ENCODE results near the gene PADI2.

The PADI2 gene

DNA sequence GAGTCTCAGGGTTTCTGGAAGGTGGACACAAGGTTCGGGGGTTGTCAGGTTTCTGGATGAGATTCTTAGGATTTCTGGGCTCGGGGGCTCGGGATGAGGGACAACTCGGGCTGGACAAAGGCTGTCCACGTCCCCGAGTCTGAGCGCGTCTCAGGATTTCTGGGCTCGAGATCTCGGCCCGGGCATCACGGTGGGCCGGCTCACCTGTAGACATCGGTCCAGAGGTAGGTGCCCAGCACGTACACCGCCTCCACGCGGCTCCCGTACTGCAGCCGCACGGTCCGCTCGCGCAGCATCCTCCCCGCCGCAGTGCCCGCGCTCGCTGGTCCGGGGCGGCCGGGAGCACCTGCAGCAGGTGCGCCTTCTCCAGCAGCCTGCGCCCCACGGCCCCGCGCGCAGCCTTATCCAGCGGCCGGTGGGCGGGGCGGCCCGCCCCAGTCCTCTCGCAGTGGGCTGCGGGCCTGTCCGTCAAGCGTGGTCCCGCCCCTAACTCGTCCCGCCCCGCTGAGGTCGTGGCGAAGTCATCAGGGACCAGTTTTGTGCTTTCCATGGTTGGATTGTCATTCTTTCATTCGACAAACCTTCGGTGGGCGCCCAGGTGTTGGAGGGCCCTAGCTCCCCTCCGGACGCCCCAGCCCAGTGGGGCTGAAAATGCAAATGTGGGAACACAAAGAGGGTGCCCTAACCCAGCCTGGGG lies at the start of gene PADI2:
PADI2 (minus strand) TSS at position 376 of the 697 bp plus-strand sequence; CDS start at position 296, 80 bp downstream.
- peaks cover 36 to 48% of the 10 kb centered on the region in 2 donors for H3K27me3 Mint-ChIP-seq
- DNase-seq: peak; percentile 64

DNA sequence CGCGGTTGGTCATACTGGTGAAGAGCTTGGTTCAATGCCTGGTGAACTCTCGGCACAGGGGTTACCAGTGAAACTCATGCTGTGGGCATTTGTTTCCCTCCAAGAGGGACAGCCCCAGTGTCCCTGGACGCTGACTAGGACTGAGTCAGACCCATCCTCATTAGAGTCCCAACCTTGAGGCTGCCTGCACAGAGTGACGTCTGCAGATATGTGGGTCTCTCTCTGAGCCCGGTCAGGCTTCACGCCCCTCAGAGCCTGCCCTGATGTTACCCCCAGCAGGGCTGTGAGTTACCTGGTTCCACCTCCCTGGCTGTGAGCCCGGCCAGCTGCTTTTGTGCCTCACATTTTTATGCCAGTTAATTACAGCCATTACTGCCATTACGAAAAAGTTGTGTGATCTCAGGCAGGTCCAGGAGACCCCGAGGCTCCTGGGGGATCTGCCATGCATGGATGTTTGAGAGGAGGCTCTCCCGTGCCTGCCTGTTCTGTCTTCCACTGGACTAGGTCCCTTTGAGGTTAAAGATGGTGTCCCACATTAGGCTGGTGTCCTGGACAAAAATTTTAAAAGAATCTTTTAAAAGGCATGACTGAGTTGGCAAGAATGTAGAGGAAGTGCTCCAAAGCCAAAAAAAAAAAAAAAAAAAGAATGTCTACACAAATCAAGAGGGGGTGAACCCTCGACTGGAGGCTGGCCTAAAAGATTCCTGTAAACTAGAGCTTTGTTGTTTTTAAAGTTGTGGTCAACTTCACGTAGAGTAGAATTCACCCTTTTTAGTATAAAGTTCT lies 49.0 kb upstream of the PADI2 start:
- Mint-ChIP-seq H3K27ac (no peak overlapping the region), H3K36me3 (no peaks in the 10 kb centered on the region), H3K4me3 (no peak overlapping the region), H3K4me1 (no peaks in the 10 kb centered on the region), H3K27me3 (peaks cover 4% of the 10 kb centered on the region in 2 donors), H3K9me3 (peaks cover 0 to under 1% of the 10 kb centered on the region in 2 donors)
- DNase-seq: no peak
- ATAC-seq (replicated peaks): no peak

More for the DNA sequence above, at the start of gene PADI2:
- H3K27ac Mint-ChIP-seq: peak within 1 kb of the TSS; percentile 80
- H3K36me3 Mint-ChIP-seq: no peaks in the 10 kb centered on the region
- H3K9me3 Mint-ChIP-seq: no peaks in the 10 kb centered on the region
- peaks cover 20 to 46% of the 10 kb centered on the region in 2 donors for H3K4me1 Mint-ChIP-seq
- peak within 1 kb of the TSS; percentile 77 to 82 for H3K4me3 Mint-ChIP-seq
- peak; percentile 83 to 87 for ATAC-seq (replicated peaks)

DNA sequence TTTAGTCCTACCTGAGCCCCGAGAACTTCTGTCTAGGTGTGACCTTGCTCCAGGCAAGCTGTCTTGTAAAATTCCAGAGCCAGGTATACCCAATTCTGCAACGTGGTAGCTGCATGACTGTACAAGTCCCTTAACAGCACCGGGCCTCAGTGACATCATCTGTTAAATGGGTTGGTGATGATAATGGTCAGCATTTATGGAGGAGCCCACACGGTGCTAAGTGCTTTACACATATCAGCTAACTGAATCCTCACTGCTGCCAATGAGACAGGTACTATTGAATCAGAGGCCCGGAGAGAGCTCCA lies 48.5 kb upstream of the PADI2 start:
- H3K36me3 Mint-ChIP-seq: no peaks in the 10 kb centered on the region
- no peak for ATAC-seq (replicated peaks)
- H3K4me1 Mint-ChIP-seq: no peaks in the 10 kb centered on the region
- no peaks in the 10 kb centered on the region for H3K9me3 Mint-ChIP-seq
- no peaks in the 10 kb centered on the region for H3K27me3 Mint-ChIP-seq
- no peak for DNase-seq
- no peak overlapping the region for H3K4me3 Mint-ChIP-seq
- H3K27ac Mint-ChIP-seq: no peak overlapping the region

DNA sequence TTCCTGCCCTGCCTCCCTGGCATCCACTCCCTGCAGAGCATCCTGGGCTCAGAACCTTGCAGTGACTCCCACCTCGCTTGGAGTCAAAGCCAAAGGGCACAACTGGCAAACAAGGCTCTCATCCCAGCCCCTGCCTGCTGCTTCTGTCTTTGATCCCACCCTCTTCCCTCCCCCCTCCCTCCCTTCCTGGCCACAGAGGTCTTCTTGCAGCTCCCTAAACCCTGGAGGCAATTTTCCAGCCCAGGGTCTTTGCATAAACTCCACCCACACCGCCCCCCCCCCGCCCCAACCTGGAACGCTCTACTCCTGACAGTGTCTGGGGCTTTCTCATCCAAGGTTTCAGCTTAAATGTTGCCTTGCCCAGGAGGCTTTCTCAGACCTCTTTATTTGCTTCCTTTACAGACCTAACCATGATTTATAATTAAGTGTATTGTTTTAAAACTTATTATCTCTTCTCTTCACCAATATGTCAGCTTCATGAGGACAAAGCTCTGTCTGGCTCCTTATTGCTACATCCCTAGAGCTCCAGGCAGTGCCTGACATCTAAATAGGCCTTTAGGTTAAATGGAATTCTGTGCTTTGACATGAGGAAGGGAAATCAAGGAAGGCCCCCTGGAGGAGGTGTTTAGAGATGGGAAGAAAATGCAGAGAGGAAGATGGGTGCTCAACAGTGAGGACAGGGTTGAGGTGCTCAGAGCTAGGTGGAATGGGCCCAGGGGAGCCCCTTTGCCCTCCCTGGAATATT lies 48.0 kb upstream of the PADI2 start:
- H3K27me3 Mint-ChIP-seq: no peaks in the 10 kb centered on the region
- no peak overlapping the region for H3K27ac Mint-ChIP-seq
- H3K36me3 Mint-ChIP-seq: no peaks in the 10 kb centered on the region
- DNase-seq (no peak), ATAC-seq (replicated peaks) (no peak)
- no peaks in the 10 kb centered on the region for H3K4me1 Mint-ChIP-seq
- H3K9me3 Mint-ChIP-seq: no peaks in the 10 kb centered on the region
- no peak overlapping the region for H3K4me3 Mint-ChIP-seq

DNA sequence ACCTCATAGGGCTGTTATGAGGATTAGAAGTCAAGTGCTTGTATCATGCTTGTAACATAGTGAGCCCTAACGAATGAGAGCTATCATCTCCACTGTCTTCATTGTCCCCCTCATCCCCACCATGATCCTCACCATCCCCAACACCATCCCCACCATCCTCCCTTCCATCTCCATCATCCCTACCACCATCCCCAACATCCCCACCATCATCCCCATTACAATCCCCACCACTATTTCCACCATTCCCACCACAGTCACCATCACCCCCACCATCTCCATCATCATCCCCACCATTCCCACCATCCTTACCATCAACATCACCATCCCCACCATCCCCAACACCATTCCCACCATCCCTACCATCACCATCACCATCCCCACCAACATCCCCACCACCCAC lies 46.6 kb upstream of the PADI2 start:
- ATAC-seq (replicated peaks): no peak
- Mint-ChIP-seq H3K9me3 (peaks cover 3 to 4% of the 10 kb centered on the region in 2 donors), H3K27ac (no peak overlapping the region), H3K4me1 (no peaks in the 10 kb centered on the region), H3K4me3 (no peak overlapping the region), H3K36me3 (no peaks in the 10 kb centered on the region), H3K27me3 (no peaks in the 10 kb centered on the region)
- no peak for DNase-seq

DNA sequence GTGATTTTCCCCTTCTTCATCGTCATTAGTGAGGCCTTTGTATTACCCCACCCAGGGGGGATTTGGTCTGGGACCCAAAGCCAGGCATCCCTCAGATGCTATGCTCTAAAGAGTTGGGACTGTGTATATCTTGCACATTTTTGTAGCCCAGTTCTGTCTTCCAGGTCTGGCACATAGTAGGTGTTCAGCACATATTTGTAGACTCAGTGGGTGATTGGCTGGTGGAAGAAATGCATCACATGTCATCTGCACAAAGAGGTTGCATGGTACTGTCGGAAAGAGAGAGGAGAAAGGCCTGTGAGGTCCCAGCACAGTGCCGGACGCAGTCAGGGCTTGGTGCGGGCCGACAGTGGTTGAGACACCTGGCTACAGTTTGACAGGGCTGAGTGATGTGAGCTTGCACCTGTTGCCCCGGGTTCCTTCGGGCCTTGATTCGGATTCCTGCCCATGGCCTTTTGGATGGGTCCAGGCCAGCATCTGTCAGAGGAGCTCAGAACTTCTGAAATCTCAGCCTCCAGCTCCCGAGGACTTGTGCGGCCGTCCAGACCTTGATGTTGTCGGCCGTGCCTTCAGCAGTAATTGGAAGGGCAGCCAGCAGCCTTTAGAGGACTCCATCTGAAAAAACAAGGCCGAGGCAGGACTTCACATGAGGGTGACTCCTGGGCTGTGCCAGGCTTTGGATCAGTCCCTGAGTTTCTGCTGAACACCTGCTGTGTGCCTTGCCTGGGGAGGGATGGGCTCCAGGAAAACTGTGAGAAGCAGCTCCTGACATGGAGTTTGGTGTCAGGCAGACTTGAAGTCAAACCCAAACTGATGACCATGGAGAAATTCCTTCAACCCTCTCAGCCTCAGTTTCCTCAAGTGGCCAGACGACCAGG lies 44.8 kb upstream of the PADI2 start:
- H3K4me3 Mint-ChIP-seq: no peak overlapping the region
- no peak overlapping the region for H3K27ac Mint-ChIP-seq
- peaks cover 3 to 4% of the 10 kb centered on the region in 2 donors for H3K9me3 Mint-ChIP-seq
- no peaks in the 10 kb centered on the region for H3K27me3 Mint-ChIP-seq
- H3K4me1 Mint-ChIP-seq: no peaks in the 10 kb centered on the region
- DNase-seq (no peak), ATAC-seq (replicated peaks) (no peak)
- no peaks in the 10 kb centered on the region for H3K36me3 Mint-ChIP-seq

DNA sequence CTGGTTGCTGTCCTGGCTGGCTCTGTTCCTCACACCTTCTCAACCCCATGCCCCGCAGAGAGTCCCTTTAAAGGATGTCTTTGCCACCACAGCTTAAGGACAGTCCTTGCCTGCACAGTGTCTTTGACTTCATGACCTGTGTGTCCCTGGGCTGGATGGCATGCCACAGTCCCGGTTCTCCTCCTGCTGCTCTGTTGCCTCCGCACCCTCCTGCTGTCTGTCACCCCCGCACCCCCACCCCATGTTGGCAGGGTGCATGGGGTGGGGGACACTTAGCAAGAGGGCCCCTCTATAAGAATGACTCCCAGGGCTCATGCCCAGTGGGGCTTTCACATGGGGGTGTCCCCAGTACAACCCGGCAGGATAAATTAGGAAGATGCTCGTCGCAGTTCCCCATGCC lies 44.1 kb upstream of the PADI2 start:
- H3K4me1 Mint-ChIP-seq: no peaks in the 10 kb centered on the region
- no peak overlapping the region for H3K4me3 Mint-ChIP-seq
- no peaks in the 10 kb centered on the region for H3K27me3 Mint-ChIP-seq
- no peak for ATAC-seq (replicated peaks)
- no peak overlapping the region for H3K27ac Mint-ChIP-seq
- DNase-seq: no peak
- H3K36me3 Mint-ChIP-seq: no peaks in the 10 kb centered on the region
- H3K9me3 Mint-ChIP-seq: peaks cover 3 to 4% of the 10 kb centered on the region in 2 donors

DNA sequence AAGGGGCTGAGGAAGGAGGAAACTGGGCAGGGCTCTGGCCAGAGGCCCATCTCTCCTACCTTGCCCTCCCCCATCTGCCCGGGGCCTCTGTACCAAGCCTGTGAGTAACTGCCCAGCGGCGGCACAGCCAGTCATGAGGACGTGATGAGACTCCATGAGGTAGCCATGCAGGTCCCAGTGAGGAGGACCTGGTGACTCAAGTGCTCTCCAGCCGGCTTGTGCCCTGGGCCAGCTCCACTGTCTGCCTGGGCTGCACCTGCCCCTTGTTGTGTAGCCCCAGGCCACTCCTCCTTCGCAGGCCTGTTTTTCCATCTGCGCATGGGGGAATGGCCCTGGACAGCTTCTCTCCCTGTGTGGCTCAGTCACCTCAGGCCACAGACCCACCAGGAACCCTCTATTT lies 43.7 kb upstream of the PADI2 start:
- H3K27me3 Mint-ChIP-seq: no peaks in the 10 kb centered on the region
- no peak overlapping the region for H3K4me3 Mint-ChIP-seq
- peaks cover 3 to 4% of the 10 kb centered on the region in 2 donors for H3K9me3 Mint-ChIP-seq
- ATAC-seq (replicated peaks): no peak
- no peaks in the 10 kb centered on the region for H3K4me1 Mint-ChIP-seq
- no peaks in the 10 kb centered on the region for H3K36me3 Mint-ChIP-seq
- no peak overlapping the region for H3K27ac Mint-ChIP-seq
- DNase-seq: no peak

DNA sequence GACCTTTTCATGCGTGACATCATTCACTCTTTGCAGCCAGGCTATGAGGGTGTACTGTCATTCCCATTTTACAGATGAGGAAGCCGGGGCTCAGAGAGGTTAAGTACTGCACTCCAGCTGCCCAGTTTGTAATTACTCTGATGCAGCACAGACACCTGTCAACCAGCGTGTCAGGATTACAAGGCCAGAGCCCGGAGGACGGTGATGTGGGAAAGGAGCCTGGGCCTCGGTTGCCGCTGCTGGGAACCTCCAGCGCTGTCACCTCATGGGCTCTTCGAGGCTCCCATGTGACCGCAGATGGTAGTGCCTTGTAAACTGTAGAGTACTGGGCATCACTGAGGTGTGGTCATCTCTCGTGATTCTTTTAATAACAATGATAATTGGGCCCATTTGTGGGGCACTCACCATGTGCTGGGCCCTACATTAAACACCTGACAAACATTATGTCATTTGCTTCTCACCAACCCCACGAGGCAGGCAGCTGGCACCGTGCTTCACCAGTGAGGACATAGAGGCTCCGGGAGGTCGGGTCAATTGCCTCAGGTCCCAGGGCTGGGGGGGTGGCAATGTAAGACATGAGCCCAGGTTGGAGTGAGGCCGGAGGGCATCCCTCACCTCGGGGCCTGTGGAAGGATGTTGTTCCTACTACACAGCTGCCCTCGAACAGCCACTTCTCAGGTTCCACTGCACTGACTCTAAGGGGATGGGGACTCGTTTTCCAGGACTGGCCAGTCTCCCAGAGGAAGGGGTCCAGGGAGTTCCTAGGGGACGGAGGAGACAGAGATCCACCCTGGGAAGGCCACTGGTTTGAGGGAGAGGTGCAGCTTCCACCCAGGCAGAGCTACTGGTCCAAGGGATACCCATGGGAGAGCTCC lies 42.9 kb upstream of the PADI2 start:
- no peak overlapping the region for H3K4me3 Mint-ChIP-seq
- H3K27ac Mint-ChIP-seq: no peak overlapping the region
- no peaks in the 10 kb centered on the region for H3K27me3 Mint-ChIP-seq
- H3K9me3 Mint-ChIP-seq: peaks cover 3 to 4% of the 10 kb centered on the region in 2 donors
- H3K36me3 Mint-ChIP-seq: no peaks in the 10 kb centered on the region
- H3K4me1 Mint-ChIP-seq: no peaks in the 10 kb centered on the region
- DNase-seq (no peak), ATAC-seq (replicated peaks) (no peak)

DNA sequence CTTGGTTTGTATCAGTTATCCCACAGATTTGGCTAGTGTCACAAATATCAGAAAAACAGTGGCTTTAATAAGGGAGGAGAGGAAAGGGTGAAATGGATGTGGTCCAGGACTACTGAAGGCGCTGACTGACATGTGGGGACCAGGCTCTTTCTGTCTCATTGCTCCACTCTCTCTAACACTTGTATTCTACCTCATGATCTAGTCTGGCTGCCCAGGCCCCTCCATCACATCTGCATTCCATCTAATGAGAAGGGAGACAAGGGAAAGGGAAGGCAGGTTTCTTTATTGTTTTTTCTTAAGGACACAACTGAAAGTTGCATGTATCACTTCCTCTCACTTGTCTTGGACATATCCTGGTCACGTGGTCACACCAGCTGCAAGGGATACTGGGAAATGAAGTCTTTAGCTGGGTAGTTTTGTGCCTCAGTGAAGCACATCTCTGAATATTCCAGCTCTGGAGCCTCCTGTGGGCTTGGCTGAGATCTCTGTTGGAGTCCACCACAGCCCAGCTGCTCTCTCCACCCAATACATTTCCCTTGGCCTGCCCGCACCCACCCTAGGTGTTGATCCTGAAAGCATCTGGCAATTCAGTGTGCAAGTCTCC lies 42.0 kb upstream of the PADI2 start:
- ATAC-seq (replicated peaks): peak; percentile 33 to 51

DNA sequence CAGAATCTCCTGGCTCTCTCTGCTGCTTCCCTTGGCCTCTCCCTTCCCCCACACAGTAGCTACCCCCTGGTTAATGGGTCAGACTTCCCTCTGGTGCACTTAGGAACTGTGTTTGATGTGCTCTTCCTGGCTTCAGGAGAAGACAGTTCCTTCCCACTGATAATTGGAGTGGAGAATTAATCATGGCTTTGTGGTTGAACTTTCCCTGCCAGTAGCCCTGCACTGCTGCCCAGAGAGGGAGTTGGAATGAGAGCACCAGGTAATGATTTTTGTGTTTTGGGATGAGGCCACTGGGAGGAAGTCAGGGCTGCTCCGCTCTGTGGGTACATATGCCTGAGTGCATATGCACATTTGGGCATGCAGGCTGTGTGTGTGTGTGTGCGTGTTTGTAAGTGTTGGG lies 39.7 kb upstream of the PADI2 start:
- Mint-ChIP-seq H3K4me3 (no peak overlapping the region), H3K36me3 (peaks cover 7 to 14% of the 10 kb centered on the region in 2 donors), H3K27me3 (peaks cover 5 to 13% of the 10 kb centered on the region in 2 donors), H3K9me3 (peaks cover 28% of the 10 kb centered on the region in 2 donors), H3K4me1 (no peaks in the 10 kb centered on the region), H3K27ac (no peak overlapping the region)
- DNase-seq (no peak), ATAC-seq (replicated peaks) (no peak)

More for the DNA sequence above, 42.0 kb upstream of the PADI2 start:
- no peak overlapping the region for H3K27ac Mint-ChIP-seq
- H3K36me3 Mint-ChIP-seq: peaks cover 0 to 4% of the 10 kb centered on the region in 2 donors
- no peaks in the 10 kb centered on the region for H3K4me1 Mint-ChIP-seq
- peaks cover 10 to 11% of the 10 kb centered on the region in 2 donors for H3K9me3 Mint-ChIP-seq
- peaks cover 0 to 6% of the 10 kb centered on the region in 2 donors for H3K27me3 Mint-ChIP-seq
- no peak overlapping the region for H3K4me3 Mint-ChIP-seq
- no peak for DNase-seq

DNA sequence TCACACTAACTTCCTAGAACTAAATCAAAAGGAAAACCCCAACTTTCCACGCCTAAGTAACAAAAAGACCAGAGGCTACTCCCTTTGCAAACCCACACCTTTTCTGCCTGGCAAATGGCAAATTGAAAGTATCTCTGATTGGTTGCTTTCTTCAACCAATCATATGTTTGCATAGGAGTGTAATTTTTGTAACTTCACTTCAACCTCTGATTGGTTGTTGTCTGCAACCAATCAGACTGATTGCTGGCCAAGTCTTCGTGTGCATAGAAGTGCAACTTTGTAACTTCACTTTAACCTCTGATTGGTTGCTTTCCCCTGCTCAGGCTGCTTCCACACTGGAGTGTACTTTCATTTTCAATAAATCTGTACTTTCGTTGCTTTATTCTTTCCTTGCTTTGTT lies 36.9 kb upstream of the PADI2 start:
- H3K9me3 Mint-ChIP-seq: peaks cover 38 to 40% of the 10 kb centered on the region in 2 donors
- no peak overlapping the region for H3K4me3 Mint-ChIP-seq
- H3K36me3 Mint-ChIP-seq: peaks cover 7 to 20% of the 10 kb centered on the region in 2 donors
- ATAC-seq (replicated peaks) (no peak), DNase-seq (no peak)
- H3K27me3 Mint-ChIP-seq: peaks cover 18 to 29% of the 10 kb centered on the region in 2 donors
- no peak overlapping the region for H3K27ac Mint-ChIP-seq
- H3K4me1 Mint-ChIP-seq: no peaks in the 10 kb centered on the region

Measured in stimulated activated naive B cell treated with anti-CD40 and anti-IgM and Interleukin-4, amounts not matched to agents 10 μg/mL and 1 μg/mL and 100 μg/mL, for 72 hours (primary cell).